SU-DHL-6 (cell line): ENCODE measurements around the gene HDAC6.

ENCODE experiments used
- CTCF ChIP-seq: fragments of 200-600 bp; sonication (generic); IDR thresholded peaks from one replicate; pipeline ENCODE4 v1.5.1; 2017; ENCODE audit warnings: antibody characterized with exemption, mild to moderate bottlenecking, low read length, moderate library complexity; ENCODE audit not compliant: insufficient read depth, poor library complexity, severe bottlenecking
- EZH2phosphoT487 ChIP-seq: fragments of 200-600 bp; sonication (generic), shearing (Covaris generic); conservative IDR thresholded peaks from 2 replicates; pipeline ENCODE4 v1.6.1; 2018; ENCODE audit warnings: mild to moderate bottlenecking, antibody characterized with exemption, low read length, moderate library complexity, mixed read lengths

GRCh38 chrX:48834383-48834709, 32.5 kb downstream of the HDAC6 start:
- no peak for TF ChIP-seq CTCF
- TF ChIP-seq EZH2phosphoT487 = no peak
